ENCODE results near the gene WWP2.

GRCh38 chr16:69796285-69797118 lies 34.4 kb downstream of the WWP2 start:
- TF ChIP-seq CTCF (conservative IDR thresholded peaks at IDR 0.05; ENCODE audit: low read length) (peak; percentile 93), EZH2phosphoT487 (IDR thresholded peaks at IDR 0.05; ENCODE audit: borderline replicate concordance, low read depth, low read length) (no peak)

Measured in OCI-LY7 (cell line).